SK-N-SH (cell line): ENCODE data around the gene BACE2. TPM values are rescaled to one million over a fixed set of nuclear protein-coding genes. Genes with fewer than 3 reads are reported as not detected.

Experiments used
- CTCF ChIA-PET: fragments of 300-600, 350-600 bp; formaldehyde crosslinking; extraction: SDS; loops from one replicate; lab custom pipeline; 2021; lab: Yijun Ruan, JAX
- POLR2A ChIA-PET: fragments of 350-600 bp; sonication (Branson Sonifier 250); formaldehyde crosslinking; extraction: SDS; loops from one replicate; lab custom pipeline; 2020; ENCODE audit warnings: antibody characterized with exemption, inconsistent platforms; lab: Yijun Ruan, JAX
- DNase-seq: peaks from one replicate; pipeline ENCODE4 v3.0.0; 2012
- H2AFZ ChIP-seq: fragments of 200-600 bp; sonication (generic); 2 replicates; pipeline ENCODE4 v1.8.1; 2016; ENCODE audit warnings: antibody characterized with exemption, mild to moderate bottlenecking, low read depth
- H3F3A ChIP-seq: fragments of 200-600 bp; sonication (generic); replicated peaks from 2 replicates; pipeline ENCODE3; 2016; ENCODE audit warnings: antibody characterized with exemption, mild to moderate bottlenecking; ENCODE audit not compliant: insufficient read depth
- H3K27ac ChIP-seq, 2 experiments: fragments of 200-500 bp in 1 of 2; fragments of 200-600 bp in 1 of 2; sonication (Bioruptor generic) in 1 of 2; sonication (generic), shearing (Covaris generic) in 1 of 2; 2 replicates each; pipeline versions ENCODE4 v1.5.1 to v1.6.1; 2014 to 2016; ENCODE audit warnings: low read depth in 2 of 2, inconsistent platforms in 1 of 2, low read length in 1 of 2, mild to moderate bottlenecking in 1 of 2, mixed read lengths in 1 of 2
- H3K27me3 ChIP-seq: fragments of 200-600 bp; sonication (generic), shearing (Covaris generic); 2 replicates; pipeline ENCODE4 v1.6.1; 2016; ENCODE audit warnings: mixed run types; ENCODE audit not compliant: insufficient read depth
- H3K36me3 ChIP-seq, 2 experiments: fragments of 200-500 bp in 1 of 2; fragments of 200-600 bp in 1 of 2; sonication (Bioruptor generic) in 1 of 2; sonication (generic) in 1 of 2; replicated peaks in 1 of 2; 2 replicates each; pipeline versions ENCODE3 to v1.5.1; 2014 to 2016; ENCODE audit warnings: low read length in 1 of 2, mild to moderate bottlenecking in 1 of 2; ENCODE audit not compliant: insufficient read depth in 2 of 2, control insufficient read depth in 1 of 2
- H3K4me1 ChIP-seq, 2 experiments: fragments of 200-500 bp in 1 of 2; fragments of 200-600 bp in 1 of 2; sonication (Bioruptor generic) in 1 of 2; sonication (generic), shearing (Covaris generic) in 1 of 2; 2 replicates each; pipeline versions ENCODE4 v1.5.1 to v1.6.1; 2014 to 2016; ENCODE audit warnings: low read depth in 1 of 2, low read length in 1 of 2, mixed run types in 1 of 2; ENCODE audit not compliant: insufficient read depth in 2 of 2, control insufficient read depth in 1 of 2
- H3K4me2 ChIP-seq: fragments of 200-600 bp; sonication (generic), shearing (Covaris generic); 2 replicates; pipeline ENCODE4 v1.6.1; 2017; ENCODE audit warnings: mixed run types
- H3K4me3 ChIP-seq, 2 experiments: fragments of 200-500 bp in 1 of 2; fragments of 200-600 bp in 1 of 2; sonication (Bioruptor generic) in 1 of 2; sonication (generic), shearing (Covaris generic) in 1 of 2; 2 replicates each; pipeline versions ENCODE4 v1.5.1 to v1.8.1; 2014 to 2016; ENCODE audit warnings: low read depth in 2 of 2, inconsistent platforms in 1 of 2, low read length in 1 of 2, mild to moderate bottlenecking in 1 of 2, mixed read lengths in 1 of 2, moderate library complexity in 1 of 2
- H3K79me2 ChIP-seq: fragments of 200-600 bp; sonication (generic); 2 replicates; pipeline ENCODE4 v1.8.1; 2017; ENCODE audit warnings: mild to moderate bottlenecking; ENCODE audit not compliant: insufficient read depth
- H3K9ac ChIP-seq: fragments of 200-600 bp; sonication (generic); 2 replicates; pipeline ENCODE4 v1.6.1; 2017; ENCODE audit warnings: mixed run types
- H3K9me2 ChIP-seq: fragments of 200-600 bp; sonication (generic); 2 replicates; pipeline ENCODE4 v1.6.1; 2017; ENCODE audit warnings: mixed run types
- H3K9me3 ChIP-seq: fragments of 200-600 bp; sonication (generic); 2 replicates; pipeline ENCODE4 v1.6.1; 2017; ENCODE audit warnings: mixed run types, mild to moderate bottlenecking, moderate library complexity
- H4K20me1 ChIP-seq: fragments of 200-600 bp; sonication (generic); 2 replicates; pipeline ENCODE4 v1.6.1; 2017; ENCODE audit warnings: mild to moderate bottlenecking, mixed run types; ENCODE audit not compliant: insufficient read depth
- ELF1 ChIP-seq: IDR thresholded peaks from 2 replicates; pipeline ENCODE4 v1.4.0; 2012
- EP300 ChIP-seq, 2 experiments: IDR thresholded peaks; 2 replicates each; pipeline versions ENCODE4 v1.4.0 to v1.6.1; 2012; ENCODE audit warnings: borderline replicate concordance in 1 of 2, low read depth in 1 of 2, low read length in 1 of 2
- EZH2phosphoT487 ChIP-seq: fragments of 200-600 bp; sonication (generic); IDR thresholded peaks from 2 replicates; pipeline ENCODE4 v1.6.1; 2017; ENCODE audit warnings: low read depth, mixed run types, mild to moderate bottlenecking, antibody characterized with exemption, moderate library complexity, borderline replicate concordance
- FOSL2 ChIP-seq: IDR thresholded peaks from 2 replicates; pipeline ENCODE4 v1.4.0; 2012; ENCODE audit warnings: low read depth, mild to moderate bottlenecking, moderate library complexity, borderline replicate concordance
- FOXJ3 ChIP-seq: sonication (generic); formaldehyde crosslinking; IDR thresholded peaks from 2 replicates; pipeline ENCODE4 v1.5.1; 2020; ENCODE audit warnings: mild to moderate bottlenecking, missing genetic modification reagents
- NFIC ChIP-seq: IDR thresholded peaks from 2 replicates; pipeline ENCODE4 v1.4.0; 2012; ENCODE audit warnings: borderline replicate concordance
- NRF1 ChIP-seq: IDR thresholded peaks from 2 replicates; pipeline ENCODE4 v1.6.1; 2012; ENCODE audit warnings: low read depth, mild to moderate bottlenecking, low read length
- RAD21 ChIP-seq: IDR thresholded peaks from 2 replicates; pipeline ENCODE4 v1.6.1; 2012; ENCODE audit warnings: mild to moderate bottlenecking, low read length
- REST ChIP-seq: IDR thresholded peaks from 2 replicates; pipeline ENCODE4 v1.6.1; 2012; ENCODE audit warnings: mild to moderate bottlenecking, low read depth, low read length, moderate library complexity
- SIN3A ChIP-seq: IDR thresholded peaks from 2 replicates; pipeline ENCODE4 v1.6.1; 2012; ENCODE audit warnings: low read depth, mild to moderate bottlenecking, low read length, moderate library complexity, borderline replicate concordance
- SMC3 ChIP-seq: IDR thresholded peaks from 2 replicates; pipeline ENCODE4 v1.6.1; 2012; ENCODE audit warnings: low read depth, low read length, improper control_type of control experiment
- TAF1 ChIP-seq: IDR thresholded peaks from 2 replicates; pipeline ENCODE4 v1.6.1; 2012; ENCODE audit warnings: low read depth, mild to moderate bottlenecking, low read length, moderate library complexity, borderline replicate concordance
- TCF12 ChIP-seq: IDR thresholded peaks from 2 replicates; pipeline ENCODE4 v1.4.0; 2012
- USF2 ChIP-seq: fragments of 150-350 bp; IDR thresholded peaks from 2 replicates; pipeline ENCODE4 v1.6.1; 2017; ENCODE audit warnings: antibody characterized with exemption, low read length, low read depth, borderline replicate concordance
- YY1 ChIP-seq: IDR thresholded peaks from 2 replicates; pipeline ENCODE4 v1.4.0; 2012; ENCODE audit warnings: low read depth, mild to moderate bottlenecking
- WGBS: methylation state at CpG from one replicate; pipeline ENCODE4 v1.1.6; 2017; ENCODE audit warnings: low lambda C conversion rate; 5-methylcytosine and 5-hydroxymethylcytosine counted together
- polyA plus RNA-seq, 3 experiments: library from polyadenylated mRNA; depleted of rRNA; stranded (reverse); fragments of >200 nt; gene quantifications; 2 replicates each; pipeline ENCODE4 v1.2.3, GENCODE V29; 2012
- TF ChIP-seq, protein P1 (sequence below): IDR thresholded peaks from 2 replicates; pipeline ENCODE4 v1.4.0; 2012; ENCODE audit warnings: low read depth

Gene BACE2
- polyA plus RNA-seq, 1 of the 3 experiments (the other 2 are of a cell fraction) = 23.4 TPM

DNA sequence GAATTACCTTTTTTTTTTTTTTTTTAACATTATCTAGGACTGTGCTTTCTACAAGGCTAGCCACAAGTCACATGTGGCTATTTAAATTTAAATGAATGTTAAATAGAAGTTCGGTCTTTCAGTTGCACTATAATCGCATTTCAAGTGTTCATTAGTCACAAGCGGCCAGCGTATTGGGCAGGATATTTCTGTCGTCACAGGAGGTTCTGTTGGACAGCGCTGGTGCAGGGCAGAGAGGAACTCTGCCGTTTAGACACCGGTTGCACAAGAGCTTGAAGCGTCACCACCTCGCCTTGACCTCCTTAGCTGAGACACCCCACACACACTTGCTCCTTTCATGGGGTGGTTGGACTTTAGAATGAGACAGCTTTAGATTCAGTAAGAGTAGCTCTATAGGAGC lies 64.1 kb downstream of the BACE2 start:
- no peak overlapping the region for H3K27ac ChIP-seq
- no peak overlapping the region for H3K9ac ChIP-seq
- no peaks in the 10 kb centered on the region for H3K4me1 ChIP-seq
- H3K4me2 ChIP-seq = no peak overlapping the region
- H2AFZ ChIP-seq = no peak overlapping the region
- no peaks in the 10 kb centered on the region for H3K27me3 ChIP-seq
- DNase-seq = no peak
- no peaks in the 10 kb centered on the region for H3K9me3 ChIP-seq
- H3K4me3 ChIP-seq = no peak overlapping the region
- H3K9me2 ChIP-seq = no peaks in the 10 kb centered on the region
- no peak for TF ChIP-seq USF2
- TF ChIP-seq YY1 = no peak
- no peak for TF ChIP-seq EP300 (IDR thresholded peaks at IDR 0.05; ENCODE audit: borderline replicate concordance in 1 of 2, low read depth in 1 of 2, low read length in 1 of 2)
- no peak for TF ChIP-seq TCF12
- TF ChIP-seq ELF1 = no peak
- no peak for TF ChIP-seq NRF1
- TF ChIP-seq FOSL2 = no peak
- no peak for TF ChIP-seq EZH2phosphoT487
- TF ChIP-seq, protein P1, sequence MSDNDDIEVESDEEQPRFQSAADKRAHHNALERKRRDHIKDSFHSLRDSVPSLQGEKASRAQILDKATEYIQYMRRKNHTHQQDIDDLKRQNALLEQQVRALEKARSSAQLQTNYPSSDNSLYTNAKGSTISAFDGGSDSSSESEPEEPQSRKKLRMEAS = no peak
- TF ChIP-seq SIN3A = no peak
- no peak for TF ChIP-seq TAF1
- TF ChIP-seq SMC3 = no peak
- no peak for TF ChIP-seq REST
- TF ChIP-seq NFIC = no peak
- no peak for TF ChIP-seq FOXJ3 (CRISPR knock-in tag)
- TF ChIP-seq RAD21 = no peak
- no peaks in the 10 kb centered on the region for H4K20me1 ChIP-seq
- ChIA-PET CTCF (no interaction called here), POLR2A (no interaction called here)
- no peaks in the 10 kb centered on the region for H3K36me3 ChIP-seq
- 60% methylated on average over 10 of the region's 10 CpGs for WGBS
- no peaks in the 10 kb centered on the region for H3K79me2 ChIP-seq
- H3F3A ChIP-seq = no peaks in the 10 kb centered on the region
